Suprapubic skin (tissue), 3 donors: ENCODE results near the gene POU5F1.

Experiments
- EP300 ChIP-seq: sonication (generic); formaldehyde crosslinking; IDR thresholded peaks from one replicate; pipeline ENCODE4 v1.6.1; 2017; ENCODE audit warnings: antibody characterized with exemption
- POLR2A ChIP-seq, 2 donors: fragments of 450-650 bp; IDR thresholded peaks; one replicate each; pipeline ENCODE4 v1.6.1; 2017; ENCODE audit warnings: antibody characterized with exemption in 2 of 2, mild to moderate bottlenecking in 2 of 2, moderate library complexity in 2 of 2
- TF ChIP-seq, protein P1 (sequence below), 2 donors: fragments of 200-600 bp in 1 of 2; fragments of 450-650 bp in 1 of 2; sonication (generic) in 1 of 2; IDR thresholded peaks; one replicate each; pipeline ENCODE4 v1.5.1; 2016 to 2019; ENCODE audit warnings: antibody characterized with exemption in 2 of 2, mild to moderate bottlenecking in 1 of 2, moderate library complexity in 1 of 2

DNA sequence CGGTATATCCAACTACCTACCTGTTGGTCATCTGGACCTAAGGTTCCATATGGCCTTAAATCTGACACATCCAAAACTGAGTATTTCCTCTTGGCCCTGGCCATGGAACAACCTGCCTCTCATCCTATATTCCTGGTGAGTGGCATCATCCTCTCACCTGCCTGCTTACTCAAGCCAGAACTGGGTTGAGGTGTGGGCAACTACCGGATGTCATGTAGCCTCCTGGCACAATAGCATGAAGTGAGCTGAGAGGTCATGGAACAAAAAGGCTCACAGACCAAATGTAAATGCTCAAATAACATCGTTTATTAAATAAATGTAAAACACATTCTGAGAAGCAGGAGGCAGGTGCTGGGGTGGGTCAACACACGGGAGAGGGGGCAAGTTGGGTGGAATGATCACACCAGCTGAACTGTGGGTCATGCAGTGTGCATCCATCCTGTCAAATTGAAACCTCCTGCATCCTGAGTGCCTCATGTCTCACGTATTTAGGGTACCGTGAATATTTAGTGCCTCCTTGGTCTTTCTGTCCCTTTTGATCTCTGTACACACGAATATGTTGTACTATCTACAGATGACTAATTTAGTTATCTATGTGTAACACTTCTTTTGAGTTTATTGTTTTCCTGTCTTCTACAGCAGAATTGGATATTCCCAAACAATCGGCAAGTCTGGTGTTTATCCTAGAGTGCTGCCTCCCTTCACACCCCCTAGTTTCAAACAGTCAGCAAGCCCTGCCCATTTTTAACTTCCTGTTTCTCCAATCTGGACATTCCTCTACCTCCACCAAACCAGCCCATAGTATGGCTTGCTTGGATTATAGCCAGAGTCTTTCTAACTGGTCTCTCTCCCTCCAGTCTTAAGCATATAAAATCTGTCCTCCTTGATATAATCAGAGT lies 7.9 kb upstream of the POU5F1 start:
- TF ChIP-seq, protein P1, sequence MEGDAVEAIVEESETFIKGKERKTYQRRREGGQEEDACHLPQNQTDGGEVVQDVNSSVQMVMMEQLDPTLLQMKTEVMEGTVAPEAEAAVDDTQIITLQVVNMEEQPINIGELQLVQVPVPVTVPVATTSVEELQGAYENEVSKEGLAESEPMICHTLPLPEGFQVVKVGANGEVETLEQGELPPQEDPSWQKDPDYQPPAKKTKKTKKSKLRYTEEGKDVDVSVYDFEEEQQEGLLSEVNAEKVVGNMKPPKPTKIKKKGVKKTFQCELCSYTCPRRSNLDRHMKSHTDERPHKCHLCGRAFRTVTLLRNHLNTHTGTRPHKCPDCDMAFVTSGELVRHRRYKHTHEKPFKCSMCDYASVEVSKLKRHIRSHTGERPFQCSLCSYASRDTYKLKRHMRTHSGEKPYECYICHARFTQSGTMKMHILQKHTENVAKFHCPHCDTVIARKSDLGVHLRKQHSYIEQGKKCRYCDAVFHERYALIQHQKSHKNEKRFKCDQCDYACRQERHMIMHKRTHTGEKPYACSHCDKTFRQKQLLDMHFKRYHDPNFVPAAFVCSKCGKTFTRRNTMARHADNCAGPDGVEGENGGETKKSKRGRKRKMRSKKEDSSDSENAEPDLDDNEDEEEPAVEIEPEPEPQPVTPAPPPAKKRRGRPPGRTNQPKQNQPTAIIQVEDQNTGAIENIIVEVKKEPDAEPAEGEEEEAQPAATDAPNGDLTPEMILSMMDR (IDR thresholded peaks at IDR 0.05) = no peak
- TF ChIP-seq POLR2A (IDR thresholded peaks at IDR 0.05) (no peak), EP300 (no peak)
